Esophagus squamous epithelium (tissue), 4 donors: ENCODE results near the gene DENND1A.

ENCODE experiments used
- POLR2A ChIP-seq, 4 donors: fragments of 450-650 bp; IDR thresholded peaks; one replicate each; pipeline ENCODE4 v1.6.1; 2017; ENCODE audit warnings: antibody characterized with exemption in 4 of 4, mild to moderate bottlenecking in 4 of 4, moderate library complexity in 3 of 4
- TF ChIP-seq, protein P1 (sequence below), 6 experiments: fragments of 450-650 bp in 4 of 6; fragments of 200-600 bp in 2 of 6; sonication (generic) in 2 of 6; IDR thresholded peaks; one replicate each; pipeline ENCODE4 v1.5.1; 2016 to 2019; ENCODE audit warnings: antibody characterized with exemption in 6 of 6, mild to moderate bottlenecking in 4 of 6, moderate library complexity in 4 of 6

- TF ChIP-seq, protein P1, sequence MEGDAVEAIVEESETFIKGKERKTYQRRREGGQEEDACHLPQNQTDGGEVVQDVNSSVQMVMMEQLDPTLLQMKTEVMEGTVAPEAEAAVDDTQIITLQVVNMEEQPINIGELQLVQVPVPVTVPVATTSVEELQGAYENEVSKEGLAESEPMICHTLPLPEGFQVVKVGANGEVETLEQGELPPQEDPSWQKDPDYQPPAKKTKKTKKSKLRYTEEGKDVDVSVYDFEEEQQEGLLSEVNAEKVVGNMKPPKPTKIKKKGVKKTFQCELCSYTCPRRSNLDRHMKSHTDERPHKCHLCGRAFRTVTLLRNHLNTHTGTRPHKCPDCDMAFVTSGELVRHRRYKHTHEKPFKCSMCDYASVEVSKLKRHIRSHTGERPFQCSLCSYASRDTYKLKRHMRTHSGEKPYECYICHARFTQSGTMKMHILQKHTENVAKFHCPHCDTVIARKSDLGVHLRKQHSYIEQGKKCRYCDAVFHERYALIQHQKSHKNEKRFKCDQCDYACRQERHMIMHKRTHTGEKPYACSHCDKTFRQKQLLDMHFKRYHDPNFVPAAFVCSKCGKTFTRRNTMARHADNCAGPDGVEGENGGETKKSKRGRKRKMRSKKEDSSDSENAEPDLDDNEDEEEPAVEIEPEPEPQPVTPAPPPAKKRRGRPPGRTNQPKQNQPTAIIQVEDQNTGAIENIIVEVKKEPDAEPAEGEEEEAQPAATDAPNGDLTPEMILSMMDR (IDR thresholded peaks at IDR 0.05), result no peak
- no peak for TF ChIP-seq POLR2A (IDR thresholded peaks at IDR 0.05)
These were observed 278.7 kb downstream of the DENND1A start for GRCh38 chr9:123651273-123651672.
